ENCODE measurements around the gene LPCAT3. TPM values are rescaled to one million over a fixed set of nuclear protein-coding genes. Genes with fewer than 3 reads are reported as not detected.

The LPCAT3 gene
- total and polyA plus RNA-seq, 2 of the 4 experiments (the other 2 are of a cell fraction): 7.0 to 18.6 TPM

- TF ChIP-seq RCOR1 (IDR thresholded peaks at IDR 0.05; ENCODE audit: insufficient replicate concordance, low read length): no peak
- no peak for TF ChIP-seq FOS (IDR thresholded peaks at IDR 0.05; ENCODE audit: low read depth, low read length)
Observed at GRCh38 chr12:6943722-6944380, 74.4 kb downstream of the LPCAT3 start, which contains the start of the genes C12orf57 and RNU7-1 (continued).

GRCh38 chr12:6943389-6943721 is 74.9 kb downstream of the LPCAT3 start:
- Histone ChIP-seq H3K4me1 (ENCODE audit: control insufficient read depth, insufficient read depth, low read length) (peaks cover 5% of the 10 kb centered on the region; the same call in 1 of the 2 replicates), H3K4me3 (ENCODE audit: insufficient read depth, low read depth, low read length) (no peak overlapping the region; the same call in 1 of the 2 replicates), H3K14ac (replicated peaks; ENCODE audit: low read depth, low read length) (peak overlapping the region; percentile 39), H3K23ac (ENCODE audit: low read depth, low read length) (peak overlapping the region; percentile 39), H2AK5ac (ENCODE audit: low read depth, low read length) (no peak overlapping the region), H3K36me3 (ENCODE audit: control insufficient read depth, insufficient read depth, low read length) (peaks cover 36% of the 10 kb centered on the region), H4K8ac (ENCODE audit: low read depth in 2 of 2, low read length in 2 of 2) (peak overlapping the region; percentile 0 to 85; a peak in 2 of 4 replicates), H3K9me3 (ENCODE audit: control insufficient read depth, insufficient read depth, low read length) (no peaks in the 10 kb centered on the region), H2BK15ac (ENCODE audit: low read depth, low read length) (no peak overlapping the region), H3K9ac (ENCODE audit: low read depth, low read length) (peak overlapping the region; percentile 65), H3K56ac (ENCODE audit: extremely low read depth, insufficient read depth, low read length) (peak overlapping the region; percentile 60), H4K5ac (ENCODE audit: low read depth, low read length) (peak overlapping the region; percentile 65), H2BK5ac (ENCODE audit: low read depth, low read length, poor library complexity, severe bottlenecking) (peak overlapping the region; percentile 91), H3K4me2 (ENCODE audit: low read depth, low read length) (peak overlapping the region; percentile 95), H2BK120ac (ENCODE audit: low read depth, low read length) (peak overlapping the region; percentile 49; the same call in 1 of the 2 replicates), H3K18ac (ENCODE audit: low read depth, low read length) (no peak overlapping the region), H2BK20ac (ENCODE audit: low read depth, low read length) (peak overlapping the region; percentile 28; the same call in 1 of the 2 replicates), H2AFZ (replicated peaks; ENCODE audit: low read length, poor library complexity) (peak overlapping the region; percentile 44), H3K27ac (ENCODE audit: insufficient read depth, low read length) (peak overlapping the region; percentile 71), H4K20me1 (ENCODE audit: insufficient read depth, low read length) (no peaks in the 10 kb centered on the region; the same call in 1 of the 2 replicates), H3K27me3 (ENCODE audit: control insufficient read depth, insufficient read depth, low read length) (no peaks in the 10 kb centered on the region), H2AK9ac (replicated peaks; ENCODE audit: low read depth, low read length, poor library complexity) (peak overlapping the region; percentile 5), H3K4ac (ENCODE audit: low read depth, low read length) (peak overlapping the region; percentile 66), H3K79me1 (ENCODE audit: low read depth in 1 of 2, low read length in 2 of 2) (peaks cover 17 to 39% of the 10 kb centered on the region in 2 experiments), H4K91ac (ENCODE audit: insufficient read depth, low read depth, low read length) (no peak overlapping the region), H3K9me1 (ENCODE audit: insufficient read depth, low read length) (0 out of 2 replicates have a peak, but pooled peaks cover 2% of the 10 kb centered on the region)
- ChIA-PET POLR2A (ENCODE audit: unreplicated experiment) (interaction anchor here (0.6 to 2.7 kb wide), 4 partner anchors 14 to 109 kb away, joined by 3 to 11 read pairs (median 3); no protein-coding TSS in a partner anchor), CTCF (interaction anchor here (1.2 to 1.4 kb wide), 2 partner anchors 18 to 101 kb away, joined by 3 to 4 read pairs; no protein-coding TSS in a partner anchor)
- no CpG with 5 or more reads among the region's 13 CpGs for WGBS, 2 experiments (ENCODE audit: extremely low coverage in 2 of 2, insufficient read length in 1 of 2)
- 0 out of 2 replicates have a peak, but pooled peaks have one; percentile 53 for TF ChIP-seq RFX5 (IDR thresholded peaks at IDR 0.05; ENCODE audit: low read depth, low read length)
- TF ChIP-seq CEBPB (IDR thresholded peaks at IDR 0.05; ENCODE audit: low read depth, low read length): no peak
- in situ Hi-C loops (cut with MboI; ENCODE audit: low sequenced_read_pairs) (loop anchor here (10.0 kb wide), 1 partner anchor 171 kb away; no protein-coding TSS in a partner anchor), dilution Hi-C loops (cut with HindIII; ENCODE audit: low sequenced_read_pairs, unreplicated experiment) (no loop called here), intact Hi-C loops (cut with micrococcal nuclease) (loop anchor here (2.0 kb wide), 1 partner anchor 75 kb away; no protein-coding TSS in a partner anchor)
- BruUV-seq (replicated peaks): no TSS peak
- ATAC-seq (ENCODE audit: low read depth) (peak; percentile 61), DNase-seq (peak; percentile 94)

Measured in IMR-90 (cell line).